GM11168 (cell line): ENCODE measurements around the gene MUCL3.
"Not testable (repeated sequence)": the region's sequence is repeated elsewhere in the genome, so short reads cannot be mapped to it uniquely, and the experiment has no call there.

Experiments used
- in situ Hi-C: fragments of 300-500 bp; cut with MboI; formaldehyde crosslinking; loops from one replicate; pipeline ENCODE4 v1.12.0; 2022; ENCODE audit warnings: low sequenced_read_pairs; ENCODE audit not compliant: unreplicated experiment

The MUCL3 gene

GRCh38 chr6:30940361-30940986, at the start of gene MUCL3:
TSS of gene MUCL3 (plus strand) at chr6:30940973. CDS start at chr6:30941000, 27 bp downstream.
- in situ Hi-C loops = no loop called here

GRCh38 chr6:30891450-30891723, 49.4 kb upstream of the MUCL3 start:
- in situ Hi-C loops = no loop called here

- in situ Hi-C loops = no loop called here
Measured at GRCh38 chr6:30891816-30892538, 48.8 kb upstream of the MUCL3 start.

- in situ Hi-C loops = no loop called here
Measured at GRCh38 chr6:30893001-30893591, 47.7 kb upstream of the MUCL3 start.

GRCh38 chr6:30893666-30894065, 47.1 kb upstream of the MUCL3 start:
- in situ Hi-C loops = no loop called here

- in situ Hi-C loops = no loop called here
Measured at GRCh38 chr6:30894381-30894780, 46.4 kb upstream of the MUCL3 start.

- in situ Hi-C loops = no loop called here
Measured at GRCh38 chr6:30894935-30895334, 45.8 kb upstream of the MUCL3 start.

GRCh38 chr6:30895343-30895742, 45.4 kb upstream of the MUCL3 start:
- in situ Hi-C loops = no loop called here

- in situ Hi-C loops = no loop called here
Measured at GRCh38 chr6:30896541-30896940, 44.2 kb upstream of the MUCL3 start.

- in situ Hi-C loops = no loop called here
Measured at GRCh38 chr6:30897882-30898281, 42.9 kb upstream of the MUCL3 start.

- in situ Hi-C loops = no loop called here
Measured at GRCh38 chr6:30898750-30899360, 41.9 kb upstream of the MUCL3 start.

GRCh38 chr6:30900863-30901417, 39.8 kb upstream of the MUCL3 start:
- in situ Hi-C loops = no loop called here

GRCh38 chr6:30901436-30901835, 39.3 kb upstream of the MUCL3 start:
- in situ Hi-C loops = no loop called here

- in situ Hi-C loops = not testable (repeated sequence)
Measured at GRCh38 chr6:30902196-30902595, 38.6 kb upstream of the MUCL3 start.

- in situ Hi-C loops = no loop called here
Measured at GRCh38 chr6:30902709-30903108, 38.1 kb upstream of the MUCL3 start.

GRCh38 chr6:30903236-30903635, 37.5 kb upstream of the MUCL3 start:
- in situ Hi-C loops = no loop called here

- in situ Hi-C loops = not testable (repeated sequence)
Measured at GRCh38 chr6:30907290-30907757, 33.4 kb upstream of the MUCL3 start.

GRCh38 chr6:30907758-30908591, 32.8 kb upstream of the MUCL3 start, which contains the start of gene GTF2H4:
TSS of gene GTF2H4 (plus strand) at chr6:30908207.
- in situ Hi-C loops = no loop called here

- in situ Hi-C loops = no loop called here
Measured at GRCh38 chr6:30908700-30909099, 32.1 kb upstream of the MUCL3 start.

GRCh38 chr6:30910473-30910872, 30.3 kb upstream of the MUCL3 start:
- in situ Hi-C loops = loop anchor here (10.0 kb wide), 1 partner anchor 164 kb away; no protein-coding TSS in a partner anchor
